Uterus (tissue), 2 donors: ENCODE results near the gene PDE4B.

Experiments
- CTCF ChIP-seq, 4 experiments: fragments of 200-600 bp in 2 of 4; fragments of 450-650 bp in 2 of 4; sonication (generic) in 2 of 4; IDR thresholded peaks; one replicate each; pipeline ENCODE4 v1.5.1; 2016 to 2019; ENCODE audit warnings: antibody characterized with exemption in 4 of 4, mild to moderate bottlenecking in 2 of 4, moderate library complexity in 1 of 4
- POLR2A ChIP-seq, 2 donors: fragments of 450-650 bp; IDR thresholded peaks; one replicate each; pipeline ENCODE4 v1.6.1; 2016; ENCODE audit warnings: antibody characterized with exemption in 2 of 2, mild to moderate bottlenecking in 1 of 2, moderate library complexity in 1 of 2

DNA sequence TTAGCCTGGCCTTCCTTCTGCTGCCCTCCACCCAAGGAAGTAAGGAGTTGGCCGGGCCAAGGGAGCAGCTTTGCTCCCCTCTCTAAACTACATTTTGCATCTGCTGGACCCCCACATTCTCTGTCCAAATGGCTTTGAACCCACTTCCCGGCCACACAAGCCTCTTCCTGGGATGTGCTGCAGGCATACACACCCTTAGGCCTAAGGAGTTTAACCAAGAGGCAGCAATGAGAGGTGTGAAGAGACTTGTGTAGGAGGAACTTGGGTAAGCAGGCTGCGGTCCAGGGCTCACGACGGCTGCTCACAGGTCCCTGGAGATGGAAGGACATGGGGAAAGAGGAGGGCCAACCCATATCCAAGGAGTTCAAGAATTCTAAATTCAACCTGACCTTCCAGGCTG, 544.6 kb downstream of the PDE4B start:
- TF ChIP-seq CTCF (IDR thresholded peaks at IDR 0.05) (no peak), POLR2A (IDR thresholded peaks at IDR 0.05) (no peak)
